K562 (cell line): ENCODE measurements around the gene OMG. TPM values are rescaled to one million over a fixed set of nuclear protein-coding genes. Genes with fewer than 3 reads are reported as not detected.

Experiments
- ATAC-seq: fragments of 200-7000 bp; cut with Tn5 transposase; 3 replicates; pipeline ENCODE4 v1.9.1; 2020; ENCODE audit warnings: moderate library complexity
- BruUV-seq: library from RNA; stranded (reverse); fragments of 400-500 nt; replicated peaks from 2 replicates; lab custom pipeline; 2021; lab: Mats Ljungman, UMichigan
- CTCF ChIA-PET: fragments of 300-600 bp; formaldehyde crosslinking; extraction: SDS; loops from one replicate; lab custom pipeline; 2021; ENCODE audit warnings: low intra/inter-chr PET ratio; lab: Yijun Ruan, JAX
- POLR2A ChIA-PET: fragments of 300-600, 350-650 bp; sonication (Branson Sonifier 250); formaldehyde crosslinking; extraction: SDS; loops from one replicate; lab custom pipeline; 2021; ENCODE audit warnings: antibody characterized with exemption, inconsistent platforms; lab: Yijun Ruan, JAX
- DNase-seq, 4 experiments: peaks; one replicate each; pipeline versions ENCODE4 v3.0.0 to v3.0.0-alpha.2; 2011 to 2018; ENCODE audit warnings: low spot score in 3 of 4, mixed read lengths in 3 of 4; ENCODE audit errors: extremely low read depth in 1 of 4
- FAIRE-seq: peaks from 2 replicates; lab custom pipeline; 2011; peaks lifted over from hg19 to GRCh38; lab: Jason Lieb, UNC
- H2AFZ ChIP-seq: 2 replicates; pipeline ENCODE4 v1.6.0; 2011; ENCODE audit warnings: low read depth, low read length, control low read depth, inconsistent platforms
- H3K27ac ChIP-seq: fragments of 200-600 bp; 3 replicates; pipeline ENCODE4 v1.8.0; 2011; ENCODE audit warnings: low read depth, mild to moderate bottlenecking, control low read depth, inconsistent platforms, low read length, moderate library complexity, mixed read lengths; ENCODE audit errors: extremely low read depth
- H3K27me3 ChIP-seq, 2 experiments: fragments of 300-600 bp in 1 of 2; 2 replicates in 1 of 2; 3 replicates in 1 of 2; pipeline versions ENCODE4 v1.6.0 to v1.8.0; 2011; ENCODE audit warnings: inconsistent platforms in 2 of 2, low read length in 2 of 2, mild to moderate bottlenecking in 1 of 2, mixed read lengths in 1 of 2, moderate library complexity in 1 of 2; ENCODE audit not compliant: control insufficient read depth in 2 of 2, insufficient read depth in 2 of 2
- H3K36me3 ChIP-seq: fragments of 300-600 bp; 3 replicates; pipeline ENCODE4 v1.8.0; 2011; ENCODE audit warnings: mild to moderate bottlenecking, low read length, inconsistent platforms; ENCODE audit not compliant: control insufficient read depth, insufficient read depth
- H3K4me1 ChIP-seq, 2 experiments: fragments of 200-600 bp in 1 of 2; replicated peaks in 1 of 2; 2 replicates in 1 of 2; 3 replicates in 1 of 2; pipeline versions ENCODE4 v1.5.1 to v1.8.0; 2011; ENCODE audit warnings: inconsistent platforms in 2 of 2, low read length in 2 of 2, mild to moderate bottlenecking in 1 of 2, mixed read lengths in 1 of 2, moderate library complexity in 1 of 2; ENCODE audit not compliant: control insufficient read depth in 2 of 2, insufficient read depth in 2 of 2
- H3K4me2 ChIP-seq: 2 replicates; pipeline ENCODE4 v1.6.1; 2011; ENCODE audit warnings: low read length, control low read depth, inconsistent platforms, mixed read lengths; ENCODE audit not compliant: insufficient read depth
- H3K4me3 ChIP-seq: fragments of 200-600 bp; sonication (generic), shearing (Covaris generic); 2 replicates; pipeline ENCODE4 v1.5.1; 2016; ENCODE audit warnings: control low read depth, inconsistent platforms
- H3K79me2 ChIP-seq: fragments of 200-600 bp; 3 replicates; pipeline ENCODE4 v1.8.0; 2011; ENCODE audit warnings: low read length, inconsistent platforms; ENCODE audit not compliant: control insufficient read depth, insufficient read depth
- H3K9ac ChIP-seq, 2 experiments: 2 replicates each; pipeline versions ENCODE4 v1.6.0 to v1.6.1; 2011; ENCODE audit warnings: low read depth in 2 of 2, low read length in 2 of 2, control low read depth in 1 of 2, inconsistent platforms in 1 of 2, mild to moderate bottlenecking in 1 of 2, mixed read lengths in 1 of 2; ENCODE audit not compliant: insufficient read depth in 1 of 2
- H3K9me1 ChIP-seq: one replicate; pipeline ENCODE4 v1.6.0; 2011; ENCODE audit warnings: inconsistent platforms, mild to moderate bottlenecking, low read length, moderate library complexity; ENCODE audit not compliant: control insufficient read depth, insufficient read depth
- H3K9me3 ChIP-seq: replicated peaks from 2 replicates; pipeline ENCODE4 v1.5.1; 2011; ENCODE audit warnings: low read depth, low read length, inconsistent platforms; ENCODE audit not compliant: control insufficient read depth, insufficient read depth
- H4K20me1 ChIP-seq: replicated peaks from 2 replicates; pipeline ENCODE4 v1.6.1; 2011; ENCODE audit warnings: low read length, inconsistent platforms, mixed read lengths; ENCODE audit not compliant: control insufficient read depth, insufficient read depth
- FOXK1 ChIP-seq: sonication (generic); formaldehyde crosslinking; IDR thresholded peaks from 2 replicates; pipeline ENCODE4 v1.8.0; 2022; ENCODE audit warnings: missing genetic modification reagents, mild to moderate bottlenecking, borderline replicate concordance
- HMGN3 ChIP-seq: IDR thresholded peaks from 2 replicates; pipeline ENCODE4 v1.6.1; 2011; ENCODE audit warnings: borderline replicate concordance, low read depth, mild to moderate bottlenecking, mixed read lengths, low read length; ENCODE audit not compliant: insufficient read length; ENCODE audit errors: extremely low read depth
- NELFE ChIP-seq: IDR thresholded peaks from 2 replicates; pipeline ENCODE4 v1.6.1; 2011; ENCODE audit warnings: mild to moderate bottlenecking; ENCODE audit not compliant: insufficient read depth, insufficient read length
- PHF8 ChIP-seq: fragments of 200-600 bp; sonication (generic); IDR thresholded peaks from 2 replicates; pipeline ENCODE4 v1.6.1; 2012; ENCODE audit warnings: mixed run types, mild to moderate bottlenecking, inconsistent platforms, low read length, moderate library complexity, borderline replicate concordance
- POLR2A ChIP-seq: fragments of 450-650 bp; conservative IDR thresholded peaks from 2 replicates; pipeline ENCODE4 v1.6.1; 2016
- POLR2AphosphoS5 ChIP-seq: IDR thresholded peaks from 2 replicates; pipeline ENCODE4 v1.6.1; 2011; ENCODE audit warnings: mild to moderate bottlenecking, low read depth, low read length, moderate library complexity; ENCODE audit not compliant: control insufficient read depth, insufficient read depth
- SLC30A9 ChIP-seq: fragments of 250-450 bp; sonication (Bioruptor Pico); IDR thresholded peaks from 2 replicates; pipeline ENCODE4 v1.8.0; 2022; ENCODE audit warnings: mild to moderate bottlenecking, moderate library complexity
- TCF7 ChIP-seq: sonication (generic); IDR thresholded peaks from 2 replicates; pipeline ENCODE4 v1.6.1; 2016; ENCODE audit warnings: antibody characterized with exemption, borderline replicate concordance
- ZNF282 ChIP-seq: sonication (generic); formaldehyde crosslinking; IDR thresholded peaks from 2 replicates; pipeline ENCODE4 v1.8.1; 2023; ENCODE audit warnings: missing genetic modification reagents
- ZNF764 ChIP-seq: fragments of 250-450 bp; sonication (Bioruptor Pico); IDR thresholded peaks from 2 replicates; pipeline ENCODE4 v1.4.0; 2020; ENCODE audit warnings: low read depth, mild to moderate bottlenecking, moderate library complexity
- WGBS: fragments of 100-300 bp; shearing (Covaris generic); methylation state at CpG from one replicate; pipeline ENCODE4 v1.1.6; 2016; ENCODE audit warnings: low coverage, mixed read lengths; ENCODE audit not compliant: insufficient coverage; ENCODE audit errors: missing lambda C conversion rate; 5-methylcytosine and 5-hydroxymethylcytosine counted together
- in situ Hi-C: fragments of 300-500 bp; cut with MboI; formaldehyde crosslinking; loops from 4 replicates; pipeline ENCODE4 v1.15.0; 2018; ENCODE audit warnings: inconsistent platforms, mixed read lengths
- intact Hi-C: fragments of 100-400 bp; cut with micrococcal nuclease; formaldehyde crosslinking; loops from 2 replicates; pipeline ENCODE4 v1.14.2; 2022
- polyA plus RNA-seq, 8 experiments: library from polyadenylated mRNA; depleted of rRNA in 4 of 8; stranded (reverse) in 5 of 8; unstranded in 3 of 8; fragments of >200 nt; fragmentation: Nextera tagmentation in 2 of 8; fragmentation: Illumina TruSeq in 1 of 8; extraction: Ambion mirVana in 2 of 8; extraction: Trizol in 1 of 8; gene quantifications; 2 replicates each; pipeline versions ENCODE4 v1.2.1 to v1.2.3, GENCODE V29; 2011 to 2014; ENCODE audit warnings: inconsistent platforms in 1 of 8, missing spikeins in 1 of 8
- total RNA-seq, 7 experiments: library from RNA; depleted of rRNA in 6 of 7; stranded (reverse); fragments of >200 nt in 6 of 7; fragmentation: Illumina TruSeq in 2 of 7; extraction: Trizol in 2 of 7; gene quantifications; 2 replicates each; pipeline versions ENCODE4 v1.2.1 to v1.2.3, GENCODE V29; 2011 to 2021; ENCODE audit warnings: low replicate concordance in 1 of 7
- TF ChIP-seq, protein P1 (sequence below): sonication (generic); formaldehyde crosslinking; IDR thresholded peaks from 2 replicates; pipeline ENCODE4 v1.8.0; 2022; ENCODE audit warnings: mild to moderate bottlenecking, missing genetic modification reagents
- TF ChIP-seq, protein P2 (sequence below): fragments of 250-450 bp; sonication (Bioruptor Pico); IDR thresholded peaks from 2 replicates; pipeline ENCODE4 v1.4.0; 2020
- TF ChIP-seq, protein P3 (sequence below): sonication (generic); IDR thresholded peaks from 2 replicates; pipeline ENCODE4 v1.6.1; 2016

OMG gene
- total and polyA plus RNA-seq, 9 of the 15 experiments (the other 6 are each of a cell fraction or from before 2014, with no cell fraction given): 0.41 TPM; not detected in 8

DNA sequence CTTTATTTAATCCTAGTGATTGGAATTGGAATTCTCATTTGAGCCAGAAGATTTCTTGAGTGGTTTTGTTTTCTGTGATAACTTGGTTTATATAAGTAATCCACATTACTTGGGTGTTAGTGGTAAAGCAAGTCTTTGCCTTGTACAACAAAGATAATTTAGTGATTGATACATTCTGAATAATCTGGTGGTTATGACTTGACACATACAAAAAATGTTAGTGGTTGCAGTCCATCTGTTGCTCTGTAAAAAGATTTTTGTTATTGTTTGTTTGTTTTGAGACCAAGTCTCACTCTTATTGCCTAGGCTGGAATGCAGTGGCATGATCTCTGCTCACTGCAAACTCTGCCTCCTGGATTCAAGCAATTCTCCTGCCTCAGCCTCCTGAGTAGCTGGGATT is 13.2 kb downstream of the OMG start:
- POLR2A ChIA-PET: interaction anchor here (0.6 to 1.2 kb wide), 2 partner anchors 11 to 228 kb away, joined by 3 read pairs; no protein-coding TSS in a partner anchor
- no TSS peak for BruUV-seq
- Histone ChIP-seq H3K9me1 (no peaks in the 10 kb centered on the region), H3K4me1 (no peaks in the 10 kb centered on the region), H3K9ac (no peak overlapping the region), H3K79me2 (no peaks in the 10 kb centered on the region), H4K20me1 (no peaks in the 10 kb centered on the region), H3K9me3 (no peaks in the 10 kb centered on the region), H2AFZ (no peak overlapping the region), H3K36me3 (peaks cover 20% of the 10 kb centered on the region; the same call in 1 of the 3 replicates), H3K27me3 (no peaks in the 10 kb centered on the region), H3K27ac (no peak overlapping the region), H3K4me3 (no peak overlapping the region), H3K4me2 (no peak overlapping the region)
- ATAC-seq: no peak
- no peak for TF ChIP-seq POLR2A
- no peak for TF ChIP-seq PHF8
- no peak for TF ChIP-seq NELFE
- TF ChIP-seq, protein P1, sequence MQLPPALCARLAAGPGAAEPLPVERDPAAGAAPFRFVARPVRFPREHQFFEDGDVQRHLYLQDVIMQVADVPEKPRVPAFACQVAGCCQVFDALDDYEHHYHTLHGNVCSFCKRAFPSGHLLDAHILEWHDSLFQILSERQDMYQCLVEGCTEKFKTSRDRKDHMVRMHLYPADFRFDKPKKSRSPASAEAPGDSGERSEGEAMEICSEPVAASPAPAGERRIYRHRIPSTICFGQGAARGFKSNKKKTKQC (CRISPR knock-in tag): no peak
- CTCF ChIA-PET: no interaction called here
- no peak for DNase-seq
- in situ Hi-C loops: no loop called here
- FAIRE-seq: no peak
- intact Hi-C loops: no loop called here

DNA sequence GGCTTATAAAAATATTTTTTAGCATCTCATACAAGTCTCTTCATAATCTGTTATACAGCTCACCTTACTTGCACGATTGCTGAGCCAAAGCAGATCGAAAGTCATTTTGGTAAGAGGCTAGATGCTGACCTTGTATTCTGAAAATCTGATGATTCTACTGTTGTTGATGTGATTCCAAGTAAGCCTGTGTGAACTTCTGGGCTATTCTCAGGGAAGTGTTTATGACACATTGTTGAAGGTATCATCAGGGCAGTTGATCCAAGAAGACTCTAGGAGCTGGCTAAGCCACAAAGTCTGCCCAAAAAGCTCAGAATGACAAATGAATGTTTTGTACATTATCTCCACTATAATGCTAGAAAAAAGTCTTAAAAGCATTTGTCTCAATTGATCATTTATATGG is 16.0 kb downstream of the OMG start:
- intact Hi-C loops (no loop called here), in situ Hi-C loops (no loop called here)
- TF ChIP-seq ZNF764 (CRISPR knock-in tag): no peak
- no peak for TF ChIP-seq FOXK1 (CRISPR knock-in tag)
- TF ChIP-seq, protein P2, sequence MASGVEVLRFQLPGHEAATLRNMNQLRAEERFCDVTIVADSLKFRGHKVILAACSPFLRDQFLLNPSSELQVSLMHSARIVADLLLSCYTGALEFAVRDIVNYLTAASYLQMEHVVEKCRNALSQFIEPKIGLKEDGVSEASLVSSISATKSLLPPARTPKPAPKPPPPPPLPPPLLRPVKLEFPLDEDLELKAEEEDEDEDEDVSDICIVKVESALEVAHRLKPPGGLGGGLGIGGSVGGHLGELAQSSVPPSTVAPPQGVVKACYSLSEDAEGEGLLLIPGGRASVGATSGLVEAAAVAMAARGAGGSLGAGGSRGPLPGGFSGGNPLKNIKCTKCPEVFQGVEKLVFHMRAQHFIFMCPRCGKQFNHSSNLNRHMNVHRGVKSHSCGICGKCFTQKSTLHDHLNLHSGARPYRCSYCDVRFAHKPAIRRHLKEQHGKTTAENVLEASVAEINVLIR (CRISPR knock-in tag): no peak
- no peak for TF ChIP-seq TCF7
- TF ChIP-seq HMGN3: no peak
- no peak for TF ChIP-seq SLC30A9 (CRISPR knock-in tag)
- TF ChIP-seq, protein P3, sequence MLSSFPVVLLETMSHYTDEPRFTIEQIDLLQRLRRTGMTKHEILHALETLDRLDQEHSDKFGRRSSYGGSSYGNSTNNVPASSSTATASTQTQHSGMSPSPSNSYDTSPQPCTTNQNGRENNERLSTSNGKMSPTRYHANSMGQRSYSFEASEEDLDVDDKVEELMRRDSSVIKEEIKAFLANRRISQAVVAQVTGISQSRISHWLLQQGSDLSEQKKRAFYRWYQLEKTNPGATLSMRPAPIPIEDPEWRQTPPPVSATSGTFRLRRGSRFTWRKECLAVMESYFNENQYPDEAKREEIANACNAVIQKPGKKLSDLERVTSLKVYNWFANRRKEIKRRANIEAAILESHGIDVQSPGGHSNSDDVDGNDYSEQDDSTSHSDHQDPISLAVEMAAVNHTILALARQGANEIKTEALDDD: no peak
- no peak for TF ChIP-seq ZNF282 (CRISPR knock-in tag)
- TF ChIP-seq POLR2AphosphoS5: no peak

More for the DNA sequence above, 16.0 kb downstream of the OMG start:
- Histone ChIP-seq H3K4me1 (no peaks in the 10 kb centered on the region), H3K27me3 (no peaks in the 10 kb centered on the region), H3K27ac (no peak overlapping the region), H3K9ac (no peak overlapping the region), H3K4me3 (no peak overlapping the region), H3K9me3 (no peaks in the 10 kb centered on the region), H3K4me2 (no peak overlapping the region), H3K9me1 (no peaks in the 10 kb centered on the region), H2AFZ (no peak overlapping the region), H3K36me3 (peaks cover 24% of the 10 kb centered on the region), H4K20me1 (no peaks in the 10 kb centered on the region; the same call in 1 of the 2 replicates), H3K79me2 (no peaks in the 10 kb centered on the region)
- 97% methylated on average over 2 of the region's 2 CpGs for WGBS
- BruUV-seq: no TSS peak
- no peak for ATAC-seq
- no peak for DNase-seq
- CTCF ChIA-PET: no interaction called here
- no peak for FAIRE-seq
- POLR2A ChIA-PET: no interaction called here
